HepG2 (cell line): Measurements from ENCODE around the gene FRMD4A.

ENCODE experiments used
- BCL6 ChIP-seq: IDR thresholded peaks from 2 replicates; pipeline ENCODE4 v1.6.1; 2016; ENCODE audit warnings: missing genetic modification reagents, missing compliant biosample characterization
- CREB1 ChIP-seq, 2 experiments: fragments of 450-650 bp in 1 of 2; IDR thresholded peaks; 2 replicates each; pipeline ENCODE4 v1.6.1; 2016 to 2017; ENCODE audit warnings: control low read depth in 1 of 2, mild to moderate bottlenecking in 1 of 2, missing compliant biosample characterization in 1 of 2, missing genetic modification characterization in 1 of 2
- CTCF ChIP-seq: sonication (generic); formaldehyde crosslinking; IDR thresholded peaks from 2 replicates; pipeline ENCODE4 v1.5.0; 2020; ENCODE audit warnings: mild to moderate bottlenecking, missing genetic modification reagents, moderate library complexity
- EZH2 ChIP-seq: conservative IDR thresholded peaks from 2 replicates; pipeline ENCODE4 v1.6.1; 2012; ENCODE audit warnings: mild to moderate bottlenecking, low read depth, low read length, moderate library complexity
- MAZ ChIP-seq, 2 experiments: sonication (generic) in 1 of 2; formaldehyde crosslinking in 1 of 2; IDR thresholded peaks; 2 replicates each; pipeline versions ENCODE4 v1.5.0 to v1.6.1; 2012 to 2020; ENCODE audit warnings: low read depth in 2 of 2, mild to moderate bottlenecking in 2 of 2, borderline replicate concordance in 1 of 2, improper control_type of control experiment in 1 of 2, low read length in 1 of 2, missing genetic modification reagents in 1 of 2, moderate library complexity in 1 of 2
- POLR2AphosphoS5 ChIP-seq: IDR thresholded peaks from 2 replicates; pipeline ENCODE4 v1.6.1; 2012; ENCODE audit warnings: low read depth, low read length
- YY1 ChIP-seq: IDR thresholded peaks from 2 replicates; pipeline ENCODE4 v1.6.1; 2011; ENCODE audit warnings: low read length, low read depth, moderate library complexity, mild to moderate bottlenecking; ENCODE audit not compliant: insufficient read depth, insufficient replicate concordance
- TF ChIP-seq, protein P1 (sequence below): sonication (generic); formaldehyde crosslinking; IDR thresholded peaks from 2 replicates; pipeline ENCODE4 v1.4.0; 2020; ENCODE audit warnings: missing genetic modification reagents

- TF ChIP-seq, protein P1, sequence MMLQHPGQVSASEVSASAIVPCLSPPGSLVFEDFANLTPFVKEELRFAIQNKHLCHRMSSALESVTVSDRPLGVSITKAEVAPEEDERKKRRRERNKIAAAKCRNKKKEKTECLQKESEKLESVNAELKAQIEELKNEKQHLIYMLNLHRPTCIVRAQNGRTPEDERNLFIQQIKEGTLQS (CRISPR knock-in tag), result no peak
- no peak for TF ChIP-seq POLR2AphosphoS5
- TF ChIP-seq CTCF (CRISPR knock-in tag), result no peak
- TF ChIP-seq BCL6 (CRISPR knock-in tag), result no peak
- TF ChIP-seq EZH2, result no peak
- TF ChIP-seq MAZ (IDR thresholded peaks at IDR 0.05; ENCODE audit: borderline replicate concordance, low read depth, low read length), result no peak
- TF ChIP-seq MAZ (CRISPR knock-in tag; IDR thresholded peaks at IDR 0.05; ENCODE audit: low read depth), result no peak
- no peak for TF ChIP-seq CREB1 (IDR thresholded peaks at IDR 0.05)
- no peak for TF ChIP-seq CREB1 (CRISPR knock-in tag; IDR thresholded peaks at IDR 0.05)
- no peak for TF ChIP-seq YY1
Measured at GRCh38 chr10:14129770-14130169, 201.0 kb downstream of the FRMD4A start.
